OCI-LY1 (cell line): ENCODE measurements around the gene RPS17.

Experiments
- H2AFZ ChIP-seq: fragments of 200-600 bp; sonication (generic), shearing (Covaris generic); 2 replicates; pipeline ENCODE4 v1.6.0; 2014; ENCODE audit warnings: antibody characterized with exemption, mild to moderate bottlenecking, low read length
- H3F3A ChIP-seq: fragments of 200-600 bp; sonication (generic), shearing (Covaris generic); 2 replicates; pipeline ENCODE4 v1.6.0; 2014; ENCODE audit warnings: mild to moderate bottlenecking, antibody characterized with exemption, low read length, moderate library complexity; ENCODE audit not compliant: insufficient read depth
- H3K27ac ChIP-seq: fragments of 200-600 bp; sonication (generic); 2 replicates; pipeline ENCODE4 v1.5.1; 2014; ENCODE audit warnings: low read length, mixed run types, mild to moderate bottlenecking, low read depth; ENCODE audit not compliant: poor library complexity, severe bottlenecking
- H3K27me3 ChIP-seq: fragments of 200-600 bp; sonication (generic); 2 replicates; pipeline ENCODE4 v1.6.0; 2014; ENCODE audit warnings: antibody characterized with exemption, mild to moderate bottlenecking, low read length, moderate library complexity; ENCODE audit not compliant: insufficient read depth
- H3K36me3 ChIP-seq: fragments of 200-600 bp; sonication (generic); 2 replicates; pipeline ENCODE4 v1.6.1; 2014; ENCODE audit warnings: mild to moderate bottlenecking, antibody characterized with exemption, low read length, moderate library complexity, mixed read lengths; ENCODE audit not compliant: insufficient read depth
- H3K4me1 ChIP-seq: fragments of 200-600 bp; sonication (generic); 2 replicates; pipeline ENCODE4 v1.5.1; 2014; ENCODE audit warnings: mild to moderate bottlenecking, low read length, moderate library complexity; ENCODE audit not compliant: insufficient read depth, severe bottlenecking
- H3K4me2 ChIP-seq: fragments of 200-600 bp; sonication (generic), shearing (Covaris generic); 2 replicates; pipeline ENCODE4 v1.6.1; 2014; ENCODE audit warnings: low read length
- H3K4me3 ChIP-seq: fragments of 200-600 bp; sonication (generic); 2 replicates; pipeline ENCODE4 v1.5.1; 2014; ENCODE audit warnings: low read length, low read depth, mild to moderate bottlenecking, mixed read lengths; ENCODE audit not compliant: poor library complexity, severe bottlenecking
- H3K79me2 ChIP-seq: fragments of 200-600 bp; shearing (Covaris generic); 2 replicates; pipeline ENCODE4 v1.6.1; 2016; ENCODE audit warnings: mixed run types, low read length, mixed read lengths; ENCODE audit not compliant: insufficient read depth
- H3K9ac ChIP-seq: fragments of 200-600 bp; sonication (generic), shearing (Covaris generic); 2 replicates; pipeline ENCODE4 v1.6.1; 2014; ENCODE audit warnings: mild to moderate bottlenecking, low read length, mixed read lengths
- H3K9me2 ChIP-seq: fragments of 200-600 bp; sonication (generic), shearing (Covaris generic); 2 replicates; pipeline ENCODE4 v1.6.1; 2014; ENCODE audit warnings: low read depth, mild to moderate bottlenecking, low read length, mixed read lengths
- H3K9me3 ChIP-seq: fragments of 200-600 bp; shearing (Covaris generic); 2 replicates; pipeline ENCODE4 v1.6.1; 2014; ENCODE audit warnings: low read length, mixed read lengths
- H4K20me1 ChIP-seq: fragments of 200-600 bp; sonication (generic), shearing (Covaris generic); 2 replicates; pipeline ENCODE4 v1.6.0; 2016; ENCODE audit warnings: mild to moderate bottlenecking, low read length; ENCODE audit not compliant: insufficient read depth
- CTCF ChIP-seq: fragments of 200-600 bp; sonication (generic), shearing (Covaris generic); IDR thresholded peaks from 2 replicates; pipeline ENCODE4 v1.5.1; 2017; ENCODE audit warnings: mild to moderate bottlenecking, antibody characterized with exemption, low read length, moderate library complexity, mixed read lengths
- EZH2 ChIP-seq: fragments of 200-600 bp; sonication (generic), shearing (Covaris generic); IDR thresholded peaks from 2 replicates; pipeline ENCODE4 v1.8.0; 2017; ENCODE audit warnings: borderline replicate concordance, mixed run types, mild to moderate bottlenecking, antibody characterized with exemption, low read length, moderate library complexity, mixed read lengths

Gene RPS17

GRCh38 chr15:82552861-82553260, 12.6 kb upstream of the RPS17 start:
- no peak overlapping the region for H3K4me2 ChIP-seq

GRCh38 chr15:82551646-82552247, 11.5 kb upstream of the RPS17 start:
- H3K27me3 ChIP-seq = no peaks in the 10 kb centered on the region
- no peaks in the 10 kb centered on the region for H3K9me3 ChIP-seq
- H3K9ac ChIP-seq = no peak overlapping the region
- H4K20me1 ChIP-seq = no peaks in the 10 kb centered on the region
- no peaks in the 10 kb centered on the region for H3K79me2 ChIP-seq
- H3K9me2 ChIP-seq = no peaks in the 10 kb centered on the region
- no peak overlapping the region for H3K27ac ChIP-seq
- no peaks in the 10 kb centered on the region for H3K4me1 ChIP-seq
- H3K36me3 ChIP-seq = no peaks in the 10 kb centered on the region
- no peak for TF ChIP-seq EZH2
- TF ChIP-seq CTCF = no peak
- no peak overlapping the region for H3K4me2 ChIP-seq
- H3K4me3 ChIP-seq = no peak overlapping the region
- no peak overlapping the region for H2AFZ ChIP-seq
- no peaks in the 10 kb centered on the region for H3F3A ChIP-seq

More at GRCh38 chr15:82552861-82553260, 12.6 kb upstream of the RPS17 start:
- Histone ChIP-seq H3K36me3 (no peaks in the 10 kb centered on the region), H3F3A (no peaks in the 10 kb centered on the region), H3K79me2 (no peaks in the 10 kb centered on the region), H3K9ac (no peak overlapping the region), H2AFZ (no peak overlapping the region), H3K27me3 (no peaks in the 10 kb centered on the region), H3K27ac (no peak overlapping the region), H3K9me2 (no peaks in the 10 kb centered on the region), H4K20me1 (no peaks in the 10 kb centered on the region), H3K4me1 (no peaks in the 10 kb centered on the region), H3K9me3 (no peaks in the 10 kb centered on the region), H3K4me3 (no peak overlapping the region)
- TF ChIP-seq CTCF (no peak), EZH2 (no peak)

- H3K4me3 ChIP-seq = no peak overlapping the region
- H3K4me2 ChIP-seq = no peak overlapping the region
- no peak overlapping the region for H3K27ac ChIP-seq
- H3K9me2 ChIP-seq = no peaks in the 10 kb centered on the region
- H4K20me1 ChIP-seq = no peaks in the 10 kb centered on the region
- no peaks in the 10 kb centered on the region for H3K4me1 ChIP-seq
- H3K36me3 ChIP-seq = no peaks in the 10 kb centered on the region
- no peak overlapping the region for H2AFZ ChIP-seq
- no peaks in the 10 kb centered on the region for H3F3A ChIP-seq
- no peak overlapping the region for H3K9ac ChIP-seq
- no peaks in the 10 kb centered on the region for H3K9me3 ChIP-seq
- no peak for TF ChIP-seq CTCF
- no peak for TF ChIP-seq EZH2
- 0 out of 2 replicates have a peak, but pooled peaks cover 3% of the 10 kb centered on the region for H3K27me3 ChIP-seq
- H3K79me2 ChIP-seq = no peaks in the 10 kb centered on the region
These were observed 9.0 kb upstream of the RPS17 start for GRCh38 chr15:82549199-82549665.
